Measurements from ENCODE around the gene TMOD2. TPM values are rescaled to one million over a fixed set of nuclear protein-coding genes. Genes with fewer than 3 reads are reported as not detected.
"Not testable (repeated sequence)": the region's sequence is repeated elsewhere in the genome, so short reads cannot be mapped to it uniquely, and the experiment has no call there.

TMOD2 gene
- total and polyA plus RNA-seq, 7 experiments from 2014 or later = 1.4 to 17.1 (median 10.7) TPM

DNA sequence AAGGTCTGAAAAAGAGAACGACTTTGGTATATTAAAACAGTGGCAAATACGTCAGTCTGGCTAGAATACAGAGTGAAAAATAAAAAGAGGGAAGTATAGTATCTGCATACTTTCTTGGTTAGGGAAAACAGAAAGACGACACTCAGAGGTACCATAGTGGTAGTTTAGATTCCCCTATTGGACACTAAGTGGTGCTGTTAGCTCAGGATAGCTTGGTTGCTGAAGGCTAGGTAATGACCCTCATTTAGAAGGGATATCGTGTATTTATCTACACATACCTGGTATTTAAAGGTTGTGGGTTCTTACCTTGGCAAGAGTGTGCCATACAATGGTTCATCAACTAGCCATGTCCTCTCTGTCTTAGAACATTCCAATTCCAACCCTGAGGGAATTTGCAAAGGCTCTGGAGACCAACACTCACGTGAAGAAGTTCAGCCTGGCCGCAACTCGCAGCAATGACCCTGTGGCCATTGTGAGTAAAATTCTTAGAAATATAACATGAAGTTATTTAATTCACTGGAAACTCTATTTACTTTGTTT is 31.0 kb downstream of the TMOD2 start:
- Mint-ChIP-seq H3K27ac (no peak overlapping the region), H3K36me3 (peaks cover 4 to 67% (median 45%) of the 10 kb centered on the region in 5 donors), H3K4me3 (no peak overlapping the region), H3K9me3 (peaks cover 0 to 6% (median 0%) of the 10 kb centered on the region in 11 donors), H3K27me3 (no peaks in the 10 kb centered on the region), H3K4me1 (peaks cover 0 to 4% (median 0%) of the 10 kb centered on the region in 7 donors)
- H3K4me3 ChIP-seq (ENCODE audit: low read length) = no peak overlapping the region
- intact Hi-C loops (cut with micrococcal nuclease) = no loop called here
- H3K27ac ChIP-seq (ENCODE audit: low read depth, low read length) = no peak overlapping the region
- POLR2A ChIA-PET = no interaction called here
- peaks cover 0 to 27% (median 7%) of the 10 kb centered on the region in 3 experiments for H3K36me3 ChIP-seq (ENCODE audit: control insufficient read depth in 2 of 3, insufficient read depth in 3 of 3, low read length in 3 of 3)
- no peaks in the 10 kb centered on the region for H3K9me3 ChIP-seq (ENCODE audit: control insufficient read depth in 2 of 3, low read length in 3 of 3)
- no peaks in the 10 kb centered on the region for H3K4me1 ChIP-seq (ENCODE audit: control insufficient read depth in 2 of 2, insufficient read depth in 2 of 2, low read length in 2 of 2)
- CTCF ChIA-PET = interaction anchor here (1.0 kb wide), 1 partner anchor 132 kb away, joined by 3 read pairs; no protein-coding TSS in a partner anchor
- ATAC-seq (no peak), DNase-seq (no peak)
- no peaks in the 10 kb centered on the region for H3K27me3 ChIP-seq (ENCODE audit: control insufficient read depth in 2 of 2, insufficient read depth in 2 of 2, low read length in 2 of 2)

DNA sequence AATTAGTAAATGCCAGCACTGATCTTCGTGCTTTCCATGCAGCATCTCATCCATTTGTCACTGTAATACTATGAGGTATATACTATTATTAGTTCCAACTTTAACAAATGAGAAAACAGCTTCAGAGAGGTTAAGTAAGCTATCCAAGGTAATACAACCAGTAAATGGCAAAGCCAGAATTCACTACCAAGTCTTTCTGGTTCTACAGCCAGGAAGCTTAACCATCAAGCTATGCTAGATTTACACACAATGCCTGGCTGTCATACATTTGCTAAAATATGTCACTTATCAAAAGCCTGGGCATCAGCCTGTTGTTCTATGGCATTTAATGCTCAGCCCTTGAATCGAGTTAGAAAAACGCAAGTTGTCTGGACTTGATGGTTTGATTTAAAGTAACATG is 32.6 kb downstream of the TMOD2 start:
- H3K4me3 ChIP-seq (ENCODE audit: low read length) = no peak overlapping the region
- DNase-seq = no peak
- H3K36me3 Mint-ChIP-seq = peaks cover 4 to 74% (median 54%) of the 10 kb centered on the region in 5 donors
- no peaks in the 10 kb centered on the region for H3K27me3 Mint-ChIP-seq
- H3K9me3 ChIP-seq (ENCODE audit: control insufficient read depth in 2 of 3, low read length in 3 of 3) = no peaks in the 10 kb centered on the region
- no peak for ATAC-seq
- peaks cover 0 to 6% (median 0%) of the 10 kb centered on the region in 11 donors for H3K9me3 Mint-ChIP-seq
- no peaks in the 10 kb centered on the region for H3K27me3 ChIP-seq (ENCODE audit: control insufficient read depth in 2 of 2, insufficient read depth in 2 of 2, low read length in 2 of 2)
- peaks cover 0 to 31% (median 7%) of the 10 kb centered on the region in 3 experiments for H3K36me3 ChIP-seq (ENCODE audit: control insufficient read depth in 2 of 3, insufficient read depth in 3 of 3, low read length in 3 of 3)
- H3K4me1 ChIP-seq (ENCODE audit: control insufficient read depth in 2 of 2, insufficient read depth in 2 of 2, low read length in 2 of 2) = no peaks in the 10 kb centered on the region
- H3K4me1 Mint-ChIP-seq = peaks cover 0 to 4% (median 0%) of the 10 kb centered on the region in 7 donors
- no peak overlapping the region for H3K27ac Mint-ChIP-seq
- no peak overlapping the region for H3K27ac ChIP-seq (ENCODE audit: low read depth, low read length)
- ChIA-PET POLR2A (interaction anchor here (0.6 kb wide), 1 partner anchor 274 kb away, joined by 4 read pairs; no protein-coding TSS in a partner anchor), CTCF (interaction anchor here (1.0 kb wide), 1 partner anchor 134 kb away, joined by 3 read pairs; no protein-coding TSS in a partner anchor)
- intact Hi-C loops (cut with micrococcal nuclease) = no loop called here
- H3K4me3 Mint-ChIP-seq = no peak overlapping the region

DNA sequence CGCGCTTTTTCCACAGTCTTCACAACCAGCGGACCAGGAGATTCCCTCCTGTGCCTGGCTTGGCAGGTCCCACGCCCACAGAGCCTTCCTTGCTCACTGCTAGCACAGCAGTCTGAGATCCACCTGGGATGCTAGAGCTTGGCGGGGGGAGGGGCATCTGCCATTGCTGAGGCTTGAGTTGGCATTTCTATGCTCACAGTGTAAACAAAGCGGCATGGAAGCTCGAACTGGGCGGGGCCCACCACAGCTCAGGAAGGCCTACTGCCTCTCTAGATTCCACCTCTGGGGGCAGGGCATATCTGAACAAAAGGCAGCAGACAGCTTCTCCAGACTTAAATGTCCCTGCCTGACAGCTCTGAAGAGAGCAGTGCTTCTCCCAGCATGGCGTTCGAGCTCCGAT is 35.7 kb downstream of the TMOD2 start:
- H3K27ac ChIP-seq (ENCODE audit: low read depth, low read length); DNase-seq; H3K27me3 Mint-ChIP-seq; CTCF ChIA-PET; intact Hi-C loops (cut with micrococcal nuclease); H3K4me1 ChIP-seq (ENCODE audit: control insufficient read depth in 2 of 2, insufficient read depth in 2 of 2, low read length in 2 of 2); H3K4me3 ChIP-seq (ENCODE audit: low read length); ATAC-seq; POLR2A ChIA-PET; H3K27ac Mint-ChIP-seq; H3K4me1 Mint-ChIP-seq; H3K9me3 ChIP-seq (ENCODE audit: control insufficient read depth in 2 of 3, low read length in 3 of 3); H3K4me3 Mint-ChIP-seq; H3K27me3 ChIP-seq (ENCODE audit: control insufficient read depth in 2 of 2, insufficient read depth in 2 of 2, low read length in 2 of 2): not testable (repeated sequence)
- peaks cover 0 to 23% (median 0%) of the 10 kb centered on the region in 3 experiments for H3K36me3 ChIP-seq (ENCODE audit: control insufficient read depth in 2 of 3, insufficient read depth in 3 of 3, low read length in 3 of 3)
- H3K36me3 Mint-ChIP-seq = peaks cover 2 to 62% (median 37%) of the 10 kb centered on the region in 5 donors
- H3K9me3 Mint-ChIP-seq = peaks cover 0 to 17% (median 3%) of the 10 kb centered on the region in 11 donors

DNA sequence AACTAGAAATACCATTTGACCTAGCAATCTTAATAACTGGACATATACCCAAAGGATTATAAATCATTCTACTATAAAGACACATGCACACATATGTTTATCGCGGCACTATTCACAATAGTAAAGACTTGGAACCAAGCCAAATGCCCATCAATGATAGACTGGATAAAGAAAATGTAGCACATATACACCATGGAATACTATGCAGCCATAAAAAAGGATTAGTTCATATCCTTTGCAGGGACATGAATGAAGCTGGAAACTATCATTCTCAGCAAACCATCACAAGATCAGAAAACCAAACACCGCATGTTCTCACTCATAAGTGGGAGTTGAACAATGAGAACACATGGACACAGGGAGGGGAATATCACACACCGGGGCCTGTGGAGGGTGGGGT is 41.1 kb downstream of the TMOD2 start:
- Mint-ChIP-seq H3K36me3 (peaks cover 0 to 37% (median 10%) of the 10 kb centered on the region in 5 donors), H3K27ac (peak overlapping the region in 1 of 9 donors; percentile 24), H3K9me3 (peaks cover 0 to 19% (median 3%) of the 10 kb centered on the region in 11 donors)
- intact Hi-C loops (cut with micrococcal nuclease); H3K36me3 ChIP-seq (ENCODE audit: control insufficient read depth in 2 of 3, insufficient read depth in 3 of 3, low read length in 3 of 3); H3K27ac ChIP-seq (ENCODE audit: low read depth, low read length); H3K9me3 ChIP-seq (ENCODE audit: control insufficient read depth in 2 of 3, low read length in 3 of 3); H3K27me3 Mint-ChIP-seq; POLR2A ChIA-PET; H3K4me3 ChIP-seq (ENCODE audit: low read length); H3K27me3 ChIP-seq (ENCODE audit: control insufficient read depth in 2 of 2, insufficient read depth in 2 of 2, low read length in 2 of 2); ATAC-seq; H3K4me3 Mint-ChIP-seq; H3K4me1 Mint-ChIP-seq; CTCF ChIA-PET; H3K4me1 ChIP-seq (ENCODE audit: control insufficient read depth in 2 of 2, insufficient read depth in 2 of 2, low read length in 2 of 2); DNase-seq: not testable (repeated sequence)

DNA sequence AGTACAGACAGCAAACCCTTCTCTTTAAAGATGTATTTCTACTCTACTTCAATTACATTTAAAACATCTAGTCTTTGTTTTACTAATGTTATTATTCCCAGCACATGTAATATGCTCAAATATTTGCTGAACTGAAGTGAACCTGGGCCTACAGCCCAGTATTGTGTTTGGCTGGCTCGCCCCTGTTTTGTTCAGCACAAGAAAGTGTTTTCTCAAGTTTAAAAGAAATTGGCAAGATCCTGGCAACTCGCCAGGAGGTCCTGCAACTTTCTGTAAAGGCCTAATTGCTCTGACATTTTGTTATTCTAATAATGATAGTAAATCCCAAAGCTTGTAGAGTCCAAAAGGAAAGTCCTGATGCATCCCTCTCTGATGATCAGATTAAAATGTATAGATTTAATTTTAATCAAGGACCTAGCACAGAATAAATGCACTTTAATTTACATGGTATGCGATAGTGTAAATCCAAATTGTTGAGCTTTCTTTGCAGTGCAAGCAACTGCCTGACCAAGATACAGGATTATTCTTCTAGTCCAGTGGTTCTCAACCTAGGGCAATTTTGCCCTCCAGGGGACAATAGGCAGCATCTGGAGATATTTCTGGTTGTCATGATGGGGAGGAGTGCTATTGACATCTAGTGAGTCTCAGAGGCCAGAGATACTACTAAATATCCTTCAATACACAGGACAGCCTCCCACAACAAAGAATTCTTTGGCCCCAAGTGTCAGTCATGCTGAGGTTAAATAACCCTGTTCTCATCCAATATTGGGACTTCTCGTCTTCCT is 42.3 kb downstream of the TMOD2 start:
- H3K4me1 ChIP-seq (ENCODE audit: control insufficient read depth in 2 of 2, insufficient read depth in 2 of 2, low read length in 2 of 2) = no peaks in the 10 kb centered on the region
- H3K27me3 Mint-ChIP-seq = peaks cover 0 to 7% (median 0%) of the 10 kb centered on the region in 5 donors
- H3K4me1 Mint-ChIP-seq = peaks cover 0 to 4% (median 0%) of the 10 kb centered on the region in 7 donors
- H3K36me3 Mint-ChIP-seq = peaks cover 3 to 35% (median 8%) of the 10 kb centered on the region in 5 donors
- no peak overlapping the region for H3K27ac Mint-ChIP-seq
- no peak overlapping the region for H3K4me3 ChIP-seq (ENCODE audit: low read length)
- peaks cover 0 to 7% (median 0%) of the 10 kb centered on the region in 3 experiments for H3K36me3 ChIP-seq (ENCODE audit: control insufficient read depth in 2 of 3, insufficient read depth in 3 of 3, low read length in 3 of 3)
- ChIA-PET CTCF (no interaction called here), POLR2A (no interaction called here)
- DNase-seq (no peak), ATAC-seq (no peak)
- intact Hi-C loops (cut with micrococcal nuclease) = no loop called here
- no peaks in the 10 kb centered on the region for H3K27me3 ChIP-seq (ENCODE audit: control insufficient read depth in 2 of 2, insufficient read depth in 2 of 2, low read length in 2 of 2)
- H3K27ac ChIP-seq (ENCODE audit: low read depth, low read length) = no peak overlapping the region
- H3K4me3 Mint-ChIP-seq = no peak overlapping the region
- H3K9me3 ChIP-seq (ENCODE audit: control insufficient read depth in 2 of 3, low read length in 3 of 3) = no peaks in the 10 kb centered on the region
- peaks cover 0 to 19% (median 3%) of the 10 kb centered on the region in 11 donors for H3K9me3 Mint-ChIP-seq

DNA sequence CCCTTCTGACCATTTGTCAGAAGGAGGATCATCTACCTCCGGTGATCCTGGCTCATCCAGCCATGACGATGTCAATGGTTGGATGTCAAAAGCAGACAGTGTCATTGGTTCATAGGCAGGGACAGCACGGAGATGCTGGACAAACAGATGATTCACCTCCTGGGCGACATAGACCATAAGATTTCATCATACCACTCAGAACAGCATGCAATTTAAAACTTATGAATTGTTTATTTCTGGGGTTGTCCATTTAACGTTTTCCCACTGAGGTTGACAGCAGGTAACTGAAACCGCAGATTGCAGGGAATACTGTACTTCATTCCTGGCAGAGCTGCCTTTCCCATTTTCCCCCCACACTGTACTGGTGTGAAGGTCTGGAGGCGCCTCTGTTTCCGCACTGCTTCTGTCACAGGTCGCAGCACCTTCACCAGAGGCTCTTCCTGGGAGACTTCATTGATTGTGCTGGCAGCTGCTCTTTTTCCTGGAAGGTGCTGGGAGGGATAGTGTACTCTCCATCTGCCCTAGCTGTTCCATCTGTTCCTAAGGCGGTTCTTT is 45.5 kb downstream of the TMOD2 start:
- ATAC-seq (no peak), DNase-seq (no peak)
- H3K9me3 ChIP-seq (ENCODE audit: control insufficient read depth in 2 of 3, low read length in 3 of 3) = no peaks in the 10 kb centered on the region
- POLR2A ChIA-PET = no interaction called here
- H3K27me3 ChIP-seq (ENCODE audit: control insufficient read depth in 2 of 2, insufficient read depth in 2 of 2, low read length in 2 of 2) = no peaks in the 10 kb centered on the region
- no peak overlapping the region for H3K4me3 Mint-ChIP-seq
- no peak overlapping the region for H3K27ac ChIP-seq (ENCODE audit: low read depth, low read length)
- peaks cover 0 to 4% (median 0%) of the 10 kb centered on the region in 7 donors for H3K4me1 Mint-ChIP-seq
- H3K27ac Mint-ChIP-seq = no peak overlapping the region
- H3K9me3 Mint-ChIP-seq = peaks cover 0 to 7% (median 0%) of the 10 kb centered on the region in 11 donors
- intact Hi-C loops (cut with micrococcal nuclease) = no loop called here
- no peaks in the 10 kb centered on the region for H3K4me1 ChIP-seq (ENCODE audit: control insufficient read depth in 2 of 2, insufficient read depth in 2 of 2, low read length in 2 of 2)
- CTCF ChIA-PET = no interaction called here
- H3K36me3 Mint-ChIP-seq = peaks cover 0 to 38% (median 19%) of the 10 kb centered on the region in 5 donors
- peaks cover 0 to 19% (median 0%) of the 10 kb centered on the region in 3 experiments for H3K36me3 ChIP-seq (ENCODE audit: control insufficient read depth in 2 of 3, insufficient read depth in 3 of 3, low read length in 3 of 3)
- H3K4me3 ChIP-seq (ENCODE audit: low read length) = no peak overlapping the region
- no peaks in the 10 kb centered on the region for H3K27me3 Mint-ChIP-seq

Measured in naive thymus-derived CD4-positive, alpha-beta T cell (primary cell).